Neural progenitor cell (in vitro differentiated cells): ENCODE measurements around the gene EXOSC7. TPM values are rescaled to one million over a fixed set of nuclear protein-coding genes. Genes with fewer than 3 reads are reported as not detected.

ENCODE experiments used
- DNase-seq: peaks from one replicate; pipeline ENCODE4 v3.0.0-alpha.2; 2016; ENCODE audit warnings: low spot score
- H2AFZ ChIP-seq: fragments of 200-600 bp; sonication (generic); replicated peaks from 2 replicates; pipeline ENCODE4 v1.6.1; 2016; ENCODE audit warnings: antibody characterized with exemption
- H3F3A ChIP-seq: fragments of 200-600 bp; sonication (generic); 2 replicates; pipeline ENCODE4 v1.6.1; 2016; ENCODE audit warnings: antibody characterized with exemption, low read depth
- H3K27ac ChIP-seq: fragments of 200-600 bp; sonication (generic); 2 replicates; pipeline ENCODE4 v1.5.1; 2016; ENCODE audit warnings: mild to moderate bottlenecking
- H3K27me3 ChIP-seq: fragments of 200-600 bp; sonication (generic); 2 replicates; pipeline ENCODE4 v1.6.1; 2016; ENCODE audit warnings: mild to moderate bottlenecking, moderate library complexity
- H3K36me3 ChIP-seq: fragments of 200-600 bp; sonication (generic); 2 replicates; pipeline ENCODE4 v1.5.1; 2016
- H3K4me1 ChIP-seq: fragments of 200-600 bp; sonication (generic); 2 replicates; pipeline ENCODE4 v1.6.1; 2016; ENCODE audit warnings: mixed run types
- H3K4me2 ChIP-seq: fragments of 200-600 bp; sonication (generic); 2 replicates; pipeline ENCODE4 v1.6.1; 2016
- H3K4me3 ChIP-seq: fragments of 200-600 bp; sonication (generic); 2 replicates; pipeline ENCODE4 v1.5.1; 2016
- H3K79me2 ChIP-seq: fragments of 200-600 bp; sonication (generic); 2 replicates; pipeline ENCODE4 v1.6.1; 2016; ENCODE audit warnings: low read depth
- H3K9ac ChIP-seq: fragments of 200-600 bp; sonication (generic); 2 replicates; pipeline ENCODE4 v1.6.1; 2016
- H3K9me3 ChIP-seq: fragments of 200-600 bp; sonication (generic); 2 replicates; pipeline ENCODE4 v1.5.1; 2016; ENCODE audit warnings: low read depth
- H4K20me1 ChIP-seq: fragments of 200-600 bp; sonication (generic); 2 replicates; pipeline ENCODE4 v1.6.1; 2016; ENCODE audit warnings: low read depth
- H3K27ac Mint-ChIP-seq: 3 replicates; pipeline ENCODE4 v1.8.0; 2021; ENCODE audit warnings: mixed read lengths
- H3K27me3 Mint-ChIP-seq: 2 replicates; pipeline ENCODE4 v1.8.0; 2022; ENCODE audit warnings: low read depth, mild to moderate bottlenecking, inconsistent platforms, moderate library complexity, mixed read lengths; ENCODE audit not compliant: insufficient read depth
- H3K36me3 Mint-ChIP-seq: 3 replicates; pipeline ENCODE4 v1.8.0; 2021; ENCODE audit warnings: mixed read lengths
- H3K4me1 Mint-ChIP-seq: 3 replicates; pipeline ENCODE4 v1.8.0; 2021; ENCODE audit warnings: mixed read lengths
- H3K4me3 Mint-ChIP-seq: 3 replicates; pipeline ENCODE4 v1.8.0; 2021; ENCODE audit warnings: mild to moderate bottlenecking, moderate library complexity, mixed read lengths
- H3K9me3 Mint-ChIP-seq: 3 replicates; pipeline ENCODE4 v1.8.0; 2020; ENCODE audit warnings: mixed read lengths
- EZH2 ChIP-seq: fragments of 200-600 bp; sonication (generic); IDR thresholded peaks from 2 replicates; pipeline ENCODE4 v1.6.1; 2017; ENCODE audit warnings: antibody characterized with exemption, mild to moderate bottlenecking, moderate library complexity
- EZH2phosphoT487 ChIP-seq: fragments of 200-600 bp; sonication (generic); IDR thresholded peaks from 2 replicates; pipeline ENCODE4 v1.6.1; 2017; ENCODE audit warnings: antibody characterized with exemption
- total RNA-seq: library from RNA; depleted of rRNA; stranded (reverse); fragments of >200 nt; gene quantifications from 2 replicates; pipeline ENCODE4 v1.2.3, GENCODE V29; 2015; ENCODE audit warnings: low replicate concordance
- TF ChIP-seq, protein P1 (sequence below): fragments of 200-600 bp; sonication (generic); IDR thresholded peaks from 2 replicates; pipeline ENCODE4 v1.5.1; 2017; ENCODE audit warnings: antibody characterized with exemption, mild to moderate bottlenecking

EXOSC7 gene
- total RNA-seq, 1 donor from 2014 or later = 88.7 TPM

DNA sequence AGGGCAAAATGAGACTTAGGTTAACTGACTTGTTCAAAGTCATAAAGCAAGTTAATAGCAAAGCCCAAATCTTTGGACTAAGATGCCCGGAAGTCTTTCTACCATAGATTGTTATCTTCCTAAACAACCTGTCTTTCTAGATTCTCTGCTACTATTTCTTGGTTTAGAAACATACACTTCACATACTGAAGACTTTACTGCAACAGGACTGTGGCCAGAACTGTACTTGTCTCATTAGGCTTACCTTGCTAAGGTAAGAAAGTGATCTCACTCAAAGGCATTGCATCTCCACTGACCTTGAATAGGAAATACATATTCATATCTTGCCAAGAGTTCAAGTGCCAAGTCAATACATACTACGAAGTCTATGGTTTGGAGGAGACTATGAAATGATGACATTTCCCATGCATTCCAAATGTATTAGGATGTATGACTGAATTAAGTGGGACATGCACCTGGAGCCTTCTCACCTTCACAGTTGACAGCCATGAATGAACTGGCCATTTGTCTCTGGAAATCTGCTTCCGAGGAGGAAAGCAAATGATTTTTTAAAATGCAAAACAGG, 5.0 kb upstream of the EXOSC7 start:
- Histone ChIP-seq H3K79me2 (peaks cover 91% of the 10 kb centered on the region), H4K20me1 (peaks cover 24% of the 10 kb centered on the region)
- TF ChIP-seq EZH2phosphoT487 (no peak), EZH2 (no peak)
- TF ChIP-seq, protein P1, sequence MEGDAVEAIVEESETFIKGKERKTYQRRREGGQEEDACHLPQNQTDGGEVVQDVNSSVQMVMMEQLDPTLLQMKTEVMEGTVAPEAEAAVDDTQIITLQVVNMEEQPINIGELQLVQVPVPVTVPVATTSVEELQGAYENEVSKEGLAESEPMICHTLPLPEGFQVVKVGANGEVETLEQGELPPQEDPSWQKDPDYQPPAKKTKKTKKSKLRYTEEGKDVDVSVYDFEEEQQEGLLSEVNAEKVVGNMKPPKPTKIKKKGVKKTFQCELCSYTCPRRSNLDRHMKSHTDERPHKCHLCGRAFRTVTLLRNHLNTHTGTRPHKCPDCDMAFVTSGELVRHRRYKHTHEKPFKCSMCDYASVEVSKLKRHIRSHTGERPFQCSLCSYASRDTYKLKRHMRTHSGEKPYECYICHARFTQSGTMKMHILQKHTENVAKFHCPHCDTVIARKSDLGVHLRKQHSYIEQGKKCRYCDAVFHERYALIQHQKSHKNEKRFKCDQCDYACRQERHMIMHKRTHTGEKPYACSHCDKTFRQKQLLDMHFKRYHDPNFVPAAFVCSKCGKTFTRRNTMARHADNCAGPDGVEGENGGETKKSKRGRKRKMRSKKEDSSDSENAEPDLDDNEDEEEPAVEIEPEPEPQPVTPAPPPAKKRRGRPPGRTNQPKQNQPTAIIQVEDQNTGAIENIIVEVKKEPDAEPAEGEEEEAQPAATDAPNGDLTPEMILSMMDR = no peak

DNA sequence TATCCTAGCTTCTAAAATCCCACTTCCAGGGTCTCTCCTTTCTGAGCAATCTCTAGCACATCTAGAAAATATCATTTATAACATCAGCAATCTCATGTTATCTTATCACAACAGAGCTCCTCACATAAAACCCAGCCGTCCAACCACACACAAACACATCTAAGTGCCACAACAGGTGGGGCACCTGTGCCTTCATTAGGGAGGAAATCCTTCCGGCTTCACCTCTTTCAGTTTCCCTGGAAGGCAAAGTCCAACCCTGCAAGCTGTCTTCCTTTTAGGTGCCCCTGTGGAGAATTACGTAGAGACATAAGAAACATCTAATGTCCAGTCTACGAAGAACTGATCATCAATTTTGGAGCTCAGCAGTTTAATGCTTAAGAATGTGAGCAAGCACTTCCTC, 1.6 kb upstream of the EXOSC7 start:
- TF ChIP-seq EZH2phosphoT487 (no peak), EZH2 (no peak)
- TF ChIP-seq, protein P1 = no peak
- Histone ChIP-seq H3K36me3 (no peaks in the 10 kb centered on the region), H3K4me3 (peak overlapping the region; percentile 99), H3K27me3 (no peaks in the 10 kb centered on the region), H3K27ac (no peak overlapping the region), H4K20me1 (peaks cover 36% of the 10 kb centered on the region), H3K4me1 (peaks cover 15% of the 10 kb centered on the region), H3K4me2 (peak overlapping the region; percentile 83), H3F3A (peaks cover 9% of the 10 kb centered on the region), H3K79me2 (peaks cover 93% of the 10 kb centered on the region), H3K9ac (peak overlapping the region; percentile 96), H3K9me3 (no peaks in the 10 kb centered on the region), H2AFZ (no peak overlapping the region)
- Mint-ChIP-seq H3K4me1 (peaks cover 25% of the 10 kb centered on the region), H3K27me3 (peaks cover 2% of the 10 kb centered on the region), H3K36me3 (no peaks in the 10 kb centered on the region), H3K9me3 (no peaks in the 10 kb centered on the region), H3K27ac (no peak overlapping the region), H3K4me3 (peak overlapping the region; percentile 99)
- DNase-seq = no peak

More for the DNA sequence above, 5.0 kb upstream of the EXOSC7 start:
- no peak overlapping the region for H3K27ac Mint-ChIP-seq
- Histone ChIP-seq H3K4me2 (no peak overlapping the region), H3K36me3 (no peaks in the 10 kb centered on the region), H3K9ac (no peak overlapping the region), H2AFZ (no peak overlapping the region), H3K4me3 (no peak overlapping the region), H3K27ac (no peak overlapping the region), H3K9me3 (no peaks in the 10 kb centered on the region), H3F3A (peaks cover 9% of the 10 kb centered on the region), H3K4me1 (peaks cover 7% of the 10 kb centered on the region), H3K27me3 (no peaks in the 10 kb centered on the region)
- no peak for DNase-seq
- no peaks in the 10 kb centered on the region for H3K36me3 Mint-ChIP-seq
- H3K27me3 Mint-ChIP-seq = peaks cover 2% of the 10 kb centered on the region
- no peak overlapping the region for H3K4me3 Mint-ChIP-seq
- H3K4me1 Mint-ChIP-seq = peaks cover 12% of the 10 kb centered on the region
- no peaks in the 10 kb centered on the region for H3K9me3 Mint-ChIP-seq

DNA sequence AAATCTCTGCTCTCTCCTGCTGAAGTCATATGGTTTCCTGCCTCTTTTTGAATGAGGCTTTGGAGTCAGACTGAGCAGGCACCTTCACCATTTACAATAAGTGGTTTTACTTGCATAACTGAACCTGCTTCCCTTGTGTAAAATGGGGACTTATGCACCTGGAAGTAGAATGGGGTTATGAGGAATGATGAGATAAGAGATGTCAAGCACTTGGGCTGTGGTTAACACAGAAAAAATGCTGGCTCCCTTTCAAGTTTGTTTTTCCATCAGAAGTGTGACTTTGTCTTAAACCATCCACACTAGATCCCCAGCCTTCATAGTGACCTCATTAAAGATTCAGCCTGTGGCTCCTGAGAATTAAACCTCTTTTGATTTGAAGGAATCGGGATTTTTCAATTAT, 5.2 kb downstream of the EXOSC7 start:
- Mint-ChIP-seq H3K36me3 (peaks cover 10% of the 10 kb centered on the region), H3K4me1 (peaks cover 13% of the 10 kb centered on the region), H3K4me3 (no peak overlapping the region), H3K27me3 (no peaks in the 10 kb centered on the region), H3K9me3 (peaks cover 2% of the 10 kb centered on the region), H3K27ac (no peak overlapping the region)
- H3K27me3 ChIP-seq = no peaks in the 10 kb centered on the region
- peaks cover 8% of the 10 kb centered on the region for H3K4me1 ChIP-seq
- H3K36me3 ChIP-seq = no peaks in the 10 kb centered on the region
- H2AFZ ChIP-seq = no peak overlapping the region
- peaks cover 46% of the 10 kb centered on the region for H4K20me1 ChIP-seq
- H3K27ac ChIP-seq = no peak overlapping the region
- peaks cover 100% of the 10 kb centered on the region for H3K79me2 ChIP-seq
- H3F3A ChIP-seq = no peaks in the 10 kb centered on the region
- no peak for DNase-seq
- TF ChIP-seq, protein P1 = no peak
- TF ChIP-seq EZH2phosphoT487 (no peak), EZH2 (no peak)
- H3K9ac ChIP-seq = peak overlapping the region; percentile 23
- no peaks in the 10 kb centered on the region for H3K9me3 ChIP-seq
- no peak overlapping the region for H3K4me2 ChIP-seq
- H3K4me3 ChIP-seq = no peak overlapping the region
